Stimulated activated CD8-positive, alpha-beta memory T cell treated with anti-CD3 and anti-CD28 coated beads, Interleukin-12 subunit alpha, Interleukin-12 subunit beta, amount 100 ng/mL, for 24 hours (primary cell): ENCODE results near the gene SLC13A4.

ENCODE experiments used
- DNase-seq: peaks from one replicate; pipeline ENCODE4 v3.0.0-alpha.2; 2020; ENCODE audit errors: extremely low read depth

The SLC13A4 gene

GRCh38 chr7:135718794-135719437, 9.1 kb downstream of the SLC13A4 start:
- DNase-seq, result no peak

- DNase-seq, result no peak
These were observed 9.8 kb downstream of the SLC13A4 start for GRCh38 chr7:135718219-135718618.

GRCh38 chr7:135717693-135718092, 10.3 kb downstream of the SLC13A4 start:
- DNase-seq, result no peak

GRCh38 chr7:135716677-135717238, 11.2 kb downstream of the SLC13A4 start:
- no peak for DNase-seq

- DNase-seq, result no peak
These were observed 12.3 kb downstream of the SLC13A4 start for GRCh38 chr7:135715673-135716072.

GRCh38 chr7:135715055-135715522, 12.9 kb downstream of the SLC13A4 start:
- DNase-seq, result no peak

- no peak for DNase-seq
These were observed 13.4 kb downstream of the SLC13A4 start for GRCh38 chr7:135714534-135715009.

GRCh38 chr7:135713836-135714470, 14.0 kb downstream of the SLC13A4 start:
- DNase-seq, result no peak

GRCh38 chr7:135712796-135713195, 15.2 kb downstream of the SLC13A4 start:
- DNase-seq, result no peak

- DNase-seq, result no peak
These were observed 15.7 kb downstream of the SLC13A4 start for GRCh38 chr7:135712182-135712782.

- no peak for DNase-seq
These were observed 16.9 kb downstream of the SLC13A4 start for GRCh38 chr7:135711139-135711469.

GRCh38 chr7:135710417-135711138, 17.4 kb downstream of the SLC13A4 start:
- DNase-seq, result no peak

- no peak for DNase-seq
These were observed 18.5 kb downstream of the SLC13A4 start for GRCh38 chr7:135709508-135709907.

- no peak for DNase-seq
These were observed 19.9 kb downstream of the SLC13A4 start for GRCh38 chr7:135708041-135708440.

- no peak for DNase-seq
These were observed 20.4 kb downstream of the SLC13A4 start for GRCh38 chr7:135707570-135707966.

- no peak for DNase-seq
These were observed 21.0 kb downstream of the SLC13A4 start for GRCh38 chr7:135706858-135707569.

- DNase-seq, result no peak
These were observed 21.8 kb downstream of the SLC13A4 start for GRCh38 chr7:135706038-135706742.

- no peak for DNase-seq
These were observed 23.3 kb downstream of the SLC13A4 start for GRCh38 chr7:135704698-135705097.

GRCh38 chr7:135704074-135704473, 23.9 kb downstream of the SLC13A4 start:
- DNase-seq, result no peak

GRCh38 chr7:135697276-135698049, 30.5 kb downstream of the SLC13A4 start:
- DNase-seq, result no peak
